HG03045 (cell line): Measurements from ENCODE around the gene HIGD2A.
"Not testable (repeated sequence)": the region's sequence is repeated elsewhere in the genome, so short reads cannot be mapped to it uniquely, and the experiment has no call there.

Experiments
- ATAC-seq: cut with Tn5 transposase; IDR thresholded peaks from one replicate; pipeline ENCODE4 v1.9.1; 2021; ENCODE audit warnings: mild to moderate bottlenecking, moderate library complexity; ENCODE audit not compliant: unreplicated experiment

Gene HIGD2A

GRCh38 chr5:176394096-176394495 is 5.5 kb downstream of the HIGD2A start:
- ATAC-seq: no peak

GRCh38 chr5:176394881-176395675 is 6.5 kb downstream of the HIGD2A start:
- no peak for ATAC-seq

GRCh38 chr5:176396330-176396729 is 7.8 kb downstream of the HIGD2A start:
- no peak for ATAC-seq

GRCh38 chr5:176397736-176398420 is 9.3 kb downstream of the HIGD2A start:
- ATAC-seq: no peak

- no peak for ATAC-seq
These were observed 12.0 kb downstream of the HIGD2A start for GRCh38 chr5:176400382-176401156.

- ATAC-seq: no peak
These were observed 13.0 kb downstream of the HIGD2A start for GRCh38 chr5:176401281-176402205.

GRCh38 chr5:176405656-176406435 is 17.3 kb downstream of the HIGD2A start:
- no peak for ATAC-seq

- ATAC-seq: no peak
These were observed 18.0 kb downstream of the HIGD2A start for GRCh38 chr5:176406436-176407052.

- no peak for ATAC-seq
These were observed 19.1 kb downstream of the HIGD2A start for GRCh38 chr5:176407456-176408251.

- ATAC-seq: not testable (repeated sequence)
These were observed 19.7 kb downstream of the HIGD2A start for GRCh38 chr5:176408252-176408573.

- ATAC-seq: no peak
These were observed 20.0 kb downstream of the HIGD2A start for GRCh38 chr5:176408590-176408989.

- no peak for ATAC-seq
These were observed 21.2 kb downstream of the HIGD2A start for GRCh38 chr5:176409765-176410164.

GRCh38 chr5:176410486-176411180 is 22.1 kb downstream of the HIGD2A start:
- ATAC-seq: no peak

- ATAC-seq: no peak
These were observed 24.1 kb downstream of the HIGD2A start for GRCh38 chr5:176412517-176413254.

- ATAC-seq: no peak
These were observed 24.7 kb downstream of the HIGD2A start for GRCh38 chr5:176413255-176413565.

- ATAC-seq: no peak
These were observed 25.2 kb downstream of the HIGD2A start for GRCh38 chr5:176413709-176414191.

GRCh38 chr5:176414704-176415103 is 26.2 kb downstream of the HIGD2A start:
- no peak for ATAC-seq
